ENCODE data around the gene DENND6B.

The DENND6B gene

GRCh38 chr22:50313021-50313420 lies 13.8 kb downstream of the DENND6B start:
- no peak for ATAC-seq
- TF ChIP-seq TCF4 (CRISPR knock-in tag; IDR thresholded peaks at IDR 0.05; ENCODE audit: borderline replicate concordance) (no peak), ZNF565 (CRISPR knock-in tag; conservative IDR thresholded peaks at IDR 0.05; ENCODE audit: low read depth) (no peak), PPARA (CRISPR knock-in tag; IDR thresholded peaks at IDR 0.05; ENCODE audit: borderline replicate concordance) (no peak), CREB5 (CRISPR knock-in tag; IDR thresholded peaks at IDR 0.05; ENCODE audit: low read depth) (no peak), ARNTL (CRISPR knock-in tag; IDR thresholded peaks at IDR 0.05; ENCODE audit: borderline replicate concordance, low read depth) (no peak), CSDC2 (CRISPR knock-in tag; IDR thresholded peaks at IDR 0.05) (no peak), SNAI2 (CRISPR knock-in tag; IDR thresholded peaks at IDR 0.05) (no peak), RARB (CRISPR knock-in tag; IDR thresholded peaks at IDR 0.05) (no peak), GLIS3 (CRISPR knock-in tag; IDR thresholded peaks at IDR 0.05) (no peak)
- TF ChIP-seq, protein P1, sequence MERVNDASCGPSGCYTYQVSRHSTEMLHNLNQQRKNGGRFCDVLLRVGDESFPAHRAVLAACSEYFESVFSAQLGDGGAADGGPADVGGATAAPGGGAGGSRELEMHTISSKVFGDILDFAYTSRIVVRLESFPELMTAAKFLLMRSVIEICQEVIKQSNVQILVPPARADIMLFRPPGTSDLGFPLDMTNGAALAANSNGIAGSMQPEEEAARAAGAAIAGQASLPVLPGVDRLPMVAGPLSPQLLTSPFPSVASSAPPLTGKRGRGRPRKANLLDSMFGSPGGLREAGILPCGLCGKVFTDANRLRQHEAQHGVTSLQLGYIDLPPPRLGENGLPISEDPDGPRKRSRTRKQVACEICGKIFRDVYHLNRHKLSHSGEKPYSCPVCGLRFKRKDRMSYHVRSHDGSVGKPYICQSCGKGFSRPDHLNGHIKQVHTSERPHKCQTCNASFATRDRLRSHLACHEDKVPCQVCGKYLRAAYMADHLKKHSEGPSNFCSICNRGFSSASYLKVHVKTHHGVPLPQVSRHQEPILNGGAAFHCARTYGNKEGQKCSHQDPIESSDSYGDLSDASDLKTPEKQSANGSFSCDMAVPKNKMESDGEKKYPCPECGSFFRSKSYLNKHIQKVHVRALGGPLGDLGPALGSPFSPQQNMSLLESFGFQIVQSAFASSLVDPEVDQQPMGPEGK (CRISPR knock-in tag; IDR thresholded peaks at IDR 0.05; ENCODE audit: borderline replicate concordance) = no peak

- ATAC-seq = no peak
- TF ChIP-seq TOX (CRISPR knock-in tag; IDR thresholded peaks at IDR 0.05; ENCODE audit: borderline replicate concordance) (no peak), ZFP30 (CRISPR knock-in tag; IDR thresholded peaks at IDR 0.05) (no peak), ISL1 (CRISPR knock-in tag; IDR thresholded peaks at IDR 0.05) (no peak), TCF4 (CRISPR knock-in tag; IDR thresholded peaks at IDR 0.05; ENCODE audit: borderline replicate concordance) (no peak), RARB (CRISPR knock-in tag; IDR thresholded peaks at IDR 0.05) (no peak), PPARA (CRISPR knock-in tag; IDR thresholded peaks at IDR 0.05; ENCODE audit: borderline replicate concordance) (no peak), ARNTL (CRISPR knock-in tag; IDR thresholded peaks at IDR 0.05; ENCODE audit: borderline replicate concordance, low read depth) (no peak), POU6F1 (CRISPR knock-in tag; IDR thresholded peaks at IDR 0.05; ENCODE audit: borderline replicate concordance, low read depth) (no peak), ZNF70 (CRISPR knock-in tag; IDR thresholded peaks at IDR 0.05) (no peak), ZFP3 (CRISPR knock-in tag; IDR thresholded peaks at IDR 0.05) (no peak), GLIS3 (CRISPR knock-in tag; IDR thresholded peaks at IDR 0.05) (no peak), CREB5 (CRISPR knock-in tag; IDR thresholded peaks at IDR 0.05; ENCODE audit: low read depth) (no peak)
- TF ChIP-seq, protein P1 (CRISPR knock-in tag; IDR thresholded peaks at IDR 0.05; ENCODE audit: borderline replicate concordance) = no peak
- TF ChIP-seq, protein P2, sequence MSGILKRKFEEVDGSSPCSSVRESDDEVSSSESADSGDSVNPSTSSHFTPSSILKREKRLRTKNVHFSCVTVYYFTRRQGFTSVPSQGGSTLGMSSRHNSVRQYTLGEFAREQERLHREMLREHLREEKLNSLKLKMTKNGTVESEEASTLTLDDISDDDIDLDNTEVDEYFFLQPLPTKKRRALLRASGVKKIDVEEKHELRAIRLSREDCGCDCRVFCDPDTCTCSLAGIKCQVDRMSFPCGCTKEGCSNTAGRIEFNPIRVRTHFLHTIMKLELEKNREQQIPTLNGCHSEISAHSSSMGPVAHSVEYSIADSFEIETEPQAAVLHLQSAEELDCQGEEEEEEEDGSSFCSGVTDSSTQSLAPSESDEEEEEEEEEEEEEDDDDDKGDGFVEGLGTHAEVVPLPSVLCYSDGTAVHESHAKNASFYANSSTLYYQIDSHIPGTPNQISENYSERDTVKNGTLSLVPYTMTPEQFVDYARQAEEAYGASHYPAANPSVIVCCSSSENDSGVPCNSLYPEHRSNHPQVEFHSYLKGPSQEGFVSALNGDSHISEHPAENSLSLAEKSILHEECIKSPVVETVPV (CRISPR knock-in tag; IDR thresholded peaks at IDR 0.05) = no peak
Measured at GRCh38 chr22:50312371-50312770, 14.4 kb downstream of the DENND6B start.

DNA sequence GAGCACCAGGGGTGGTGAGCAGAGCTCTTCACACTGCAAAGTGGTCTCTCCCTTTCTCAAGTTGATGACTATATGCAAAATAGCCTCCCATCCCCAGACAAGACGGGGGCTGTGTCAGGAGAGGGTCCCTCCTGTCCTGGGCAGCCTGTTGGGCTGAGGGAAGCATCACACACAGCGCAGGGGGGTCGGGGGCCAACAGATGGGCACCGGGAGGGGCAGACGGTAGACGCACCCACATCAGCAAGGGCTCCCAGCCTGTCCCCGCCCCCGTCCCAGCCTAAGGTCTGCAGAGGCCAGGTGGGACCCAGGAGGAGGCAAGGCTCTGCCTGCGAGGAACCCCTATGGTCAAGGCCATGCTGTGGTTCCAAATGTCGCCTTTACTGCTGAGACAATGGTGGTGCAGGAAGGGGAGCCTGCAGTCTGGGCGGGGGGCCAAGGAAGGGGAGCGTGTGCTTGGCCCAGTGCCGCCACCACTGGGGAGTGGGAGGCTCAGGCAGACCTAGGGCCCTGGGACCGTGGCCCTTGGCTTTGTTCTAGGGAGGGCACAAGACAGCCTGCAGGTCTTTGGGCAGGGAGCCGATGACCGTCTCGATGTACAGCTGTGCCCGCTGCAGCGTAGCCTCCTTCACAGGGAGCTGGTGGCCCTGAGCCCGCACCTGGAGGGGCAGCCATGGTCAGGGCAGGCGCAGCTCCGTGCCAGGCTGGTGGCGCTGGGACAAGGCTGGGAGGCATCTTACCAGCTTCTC lies 15.0 kb downstream of the DENND6B start:
- ATAC-seq = no peak
- TF ChIP-seq CREB5 (CRISPR knock-in tag; IDR thresholded peaks at IDR 0.05; ENCODE audit: low read depth) = no peak
- no peak for TF ChIP-seq SNAI2 (CRISPR knock-in tag; IDR thresholded peaks at IDR 0.05)
- no peak for TF ChIP-seq ZNF70 (CRISPR knock-in tag; IDR thresholded peaks at IDR 0.05)
- TF ChIP-seq ARNTL (CRISPR knock-in tag; IDR thresholded peaks at IDR 0.05; ENCODE audit: borderline replicate concordance, low read depth) = no peak
- TF ChIP-seq, protein P1 (CRISPR knock-in tag; IDR thresholded peaks at IDR 0.05; ENCODE audit: borderline replicate concordance) = no peak
- no peak for TF ChIP-seq ZNF8 (CRISPR knock-in tag; IDR thresholded peaks at IDR 0.05)
- TF ChIP-seq TOX (CRISPR knock-in tag; IDR thresholded peaks at IDR 0.05; ENCODE audit: borderline replicate concordance) = no peak
- no peak for TF ChIP-seq CSDC2 (CRISPR knock-in tag; IDR thresholded peaks at IDR 0.05)
- no peak for TF ChIP-seq POU6F1 (CRISPR knock-in tag; IDR thresholded peaks at IDR 0.05; ENCODE audit: borderline replicate concordance, low read depth)
- no peak for TF ChIP-seq BACH2 (CRISPR knock-in tag; IDR thresholded peaks at IDR 0.05; ENCODE audit: borderline replicate concordance)
- TF ChIP-seq ZFP3 (CRISPR knock-in tag; IDR thresholded peaks at IDR 0.05) = no peak
